Measurements from ENCODE around the gene SESN1.

- TF ChIP-seq CTCF (IDR thresholded peaks at IDR 0.05 in 4 of 5, conservative IDR thresholded peaks at IDR 0.05 in 1 of 5) (no peak), POLR2A (IDR thresholded peaks at IDR 0.05) (no peak)
Measured at GRCh38 chr6:109124219-109124618, 29.6 kb upstream of the SESN1 start.
